Neuronal stem cell (in vitro differentiated cells): Measurements from ENCODE around the gene KNOP1.

Source experiments
- DNase-seq: peaks from one replicate; pipeline ENCODE4 v3.0.0-alpha.2; 2013; ENCODE audit warnings: low spot score
- H2AFZ ChIP-seq: one replicate; pipeline ENCODE4 v1.6.1; 2013; ENCODE audit warnings: mild to moderate bottlenecking, low read length, inconsistent platforms
- H2AK5ac ChIP-seq: 2 replicates; pipeline ENCODE4 v1.6.1; 2013; ENCODE audit warnings: low read depth, mild to moderate bottlenecking, inconsistent platforms, low read length, moderate library complexity, mixed read lengths
- H2BK120ac ChIP-seq: 2 replicates; pipeline ENCODE4 v1.6.1; 2013; ENCODE audit warnings: low read depth, mild to moderate bottlenecking, inconsistent platforms, low read length, moderate library complexity, mixed read lengths
- H2BK12ac ChIP-seq: one replicate; pipeline ENCODE4 v1.6.1; 2013; ENCODE audit warnings: low read length, inconsistent platforms
- H2BK15ac ChIP-seq: 2 replicates; pipeline ENCODE4 v1.6.1; 2013; ENCODE audit warnings: mild to moderate bottlenecking, low read length, inconsistent platforms, mixed read lengths
- H2BK5ac ChIP-seq: one replicate; pipeline ENCODE4 v1.6.1; 2013; ENCODE audit warnings: inconsistent platforms, mild to moderate bottlenecking, low read length, moderate library complexity
- H3K14ac ChIP-seq: one replicate; pipeline ENCODE4 v1.6.1; 2013; ENCODE audit warnings: low read length, inconsistent platforms
- H3K18ac ChIP-seq: 2 replicates; pipeline ENCODE4 v1.6.1; 2013; ENCODE audit warnings: low read length, inconsistent platforms
- H3K23ac ChIP-seq: 2 replicates; pipeline ENCODE4 v1.6.1; 2013; ENCODE audit warnings: low read depth, mild to moderate bottlenecking, mixed read lengths, low read length, inconsistent platforms; ENCODE audit not compliant: poor library complexity
- H3K27ac ChIP-seq: replicated peaks from 3 replicates; pipeline ENCODE4 v1.5.1; 2013; ENCODE audit warnings: low read length, inconsistent platforms
- H3K27me3 ChIP-seq, 3 experiments: 2 replicates each; pipeline ENCODE4 v1.6.1; 2013; ENCODE audit warnings: low read length in 3 of 3, mild to moderate bottlenecking in 2 of 3, inconsistent platforms in 1 of 3, low read depth in 1 of 3, mixed read lengths in 1 of 3, moderate library complexity in 1 of 3; ENCODE audit not compliant: control insufficient read depth in 3 of 3, insufficient read depth in 3 of 3
- H3K36me3 ChIP-seq, 2 donors: replicated peaks in 1 of 2; 2 replicates each; pipeline ENCODE4 v1.6.1; 2013; ENCODE audit warnings: low read length in 2 of 2; ENCODE audit not compliant: control insufficient read depth in 2 of 2, insufficient read depth in 2 of 2
- H3K4ac ChIP-seq: 2 replicates; pipeline ENCODE4 v1.6.1; 2013; ENCODE audit warnings: inconsistent platforms, mild to moderate bottlenecking, low read length, moderate library complexity
- H3K4me1 ChIP-seq, 2 donors: 1 replicate in 1 of 2; 2 replicates in 1 of 2; pipeline ENCODE4 v1.6.1; 2013; ENCODE audit warnings: low read length in 2 of 2, low read depth in 1 of 2; ENCODE audit not compliant: control insufficient read depth in 2 of 2, insufficient read depth in 1 of 2
- H3K4me2 ChIP-seq: one replicate; pipeline ENCODE4 v1.6.1; 2013; ENCODE audit warnings: mild to moderate bottlenecking, low read length, inconsistent platforms; ENCODE audit not compliant: insufficient read depth, poor library complexity, severe bottlenecking
- H3K4me3 ChIP-seq, 2 donors: 2 replicates each; pipeline ENCODE4 v1.5.1; 2013; ENCODE audit warnings: low read length in 2 of 2, mild to moderate bottlenecking in 2 of 2, inconsistent platforms in 1 of 2, moderate library complexity in 1 of 2
- H3K79me1 ChIP-seq: one replicate; pipeline ENCODE4 v1.6.1; 2013; ENCODE audit warnings: low read depth, mild to moderate bottlenecking, inconsistent platforms, low read length, moderate library complexity
- H3K9ac ChIP-seq: one replicate; pipeline ENCODE4 v1.6.1; 2013; ENCODE audit warnings: mild to moderate bottlenecking, low read depth, low read length, inconsistent platforms; ENCODE audit not compliant: poor library complexity
- H3K9me3 ChIP-seq, 2 donors: replicated peaks in 1 of 2; 2 replicates each; pipeline versions ENCODE3 to v1.6.1; 2013; ENCODE audit warnings: low read length in 2 of 2, mild to moderate bottlenecking in 2 of 2, inconsistent platforms in 1 of 2, low read depth in 1 of 2, mixed read lengths in 1 of 2, moderate library complexity in 1 of 2; ENCODE audit not compliant: control insufficient read depth in 2 of 2, insufficient read depth in 1 of 2
- H4K8ac ChIP-seq: one replicate; pipeline ENCODE4 v1.6.1; 2013; ENCODE audit warnings: low read depth, mild to moderate bottlenecking, inconsistent platforms, low read length, moderate library complexity
- H4K91ac ChIP-seq: one replicate; pipeline ENCODE4 v1.6.1; 2013; ENCODE audit warnings: low read length, low read depth, mild to moderate bottlenecking, inconsistent platforms; ENCODE audit not compliant: poor library complexity
- WGBS, 2 donors: extraction: QIAGEN DNeasy Blood & Tissue Kit; methylation state at CpG; one replicate each; pipeline ENCODE4 v1.1.7; 2013; ENCODE audit warnings: missing lambda C conversion rate in 2 of 2, mixed read lengths in 1 of 2; ENCODE audit not compliant: insufficient read length in 2 of 2, insufficient replicate concordance in 1 of 2; ENCODE audit errors: extremely low coverage in 2 of 2; 5-methylcytosine and 5-hydroxymethylcytosine counted together

KNOP1 gene

GRCh38 chr16:19712418-19713058, 5.5 kb downstream of the KNOP1 start:
- Histone ChIP-seq H3K36me3 (peaks cover 50 to 91% of the 10 kb centered on the region in 2 donors), H3K4me1 (peaks cover 7 to 35% of the 10 kb centered on the region in 2 donors), H3K9ac (no peak overlapping the region), H3K4ac (no peak overlapping the region), H3K9me3 (no peaks in the 10 kb centered on the region), H2BK120ac (no peak overlapping the region), H3K4me3 (no peak overlapping the region), H4K91ac (no peak overlapping the region), H2AK5ac (no peak overlapping the region), H2BK12ac (no peak overlapping the region), H3K27me3 (no peaks in the 10 kb centered on the region), H3K4me2 (no peak overlapping the region), H2BK5ac (no peak overlapping the region), H3K14ac (no peak overlapping the region), H3K23ac (no peak overlapping the region), H3K79me1 (peaks cover 32% of the 10 kb centered on the region), H4K8ac (no peak overlapping the region), H3K27ac (no peak overlapping the region), H2BK15ac (no peak overlapping the region), H2AFZ (no peak overlapping the region), H3K18ac (no peak overlapping the region)
- WGBS, 2 donors: no CpG with 5 or more reads among the region's 11 CpGs
- DNase-seq: no peak

GRCh38 chr16:19711643-19712042, 6.4 kb downstream of the KNOP1 start:
- Histone ChIP-seq H3K27ac (no peak overlapping the region), H4K91ac (no peak overlapping the region), H2BK120ac (no peak overlapping the region), H3K18ac (no peak overlapping the region), H2AK5ac (no peak overlapping the region), H2BK5ac (no peak overlapping the region), H2BK12ac (no peak overlapping the region), H2AFZ (no peak overlapping the region), H3K4me2 (no peak overlapping the region), H2BK15ac (no peak overlapping the region), H3K4me1 (peaks cover 7 to 35% of the 10 kb centered on the region in 2 donors), H3K4ac (no peak overlapping the region), H3K14ac (no peak overlapping the region), H3K23ac (no peak overlapping the region), H3K9me3 (no peaks in the 10 kb centered on the region), H3K79me1 (peaks cover 34% of the 10 kb centered on the region), H3K36me3 (peaks cover 53 to 100% of the 10 kb centered on the region in 2 donors), H3K27me3 (no peaks in the 10 kb centered on the region), H3K4me3 (no peak overlapping the region), H3K9ac (no peak overlapping the region), H4K8ac (no peak overlapping the region)
- no CpG with 5 or more reads among the region's 12 CpGs for WGBS, 2 donors
- DNase-seq: no peak

GRCh38 chr16:19710991-19711545, 7.0 kb downstream of the KNOP1 start:
- Histone ChIP-seq H3K18ac (no peak overlapping the region), H3K27ac (no peak overlapping the region), H3K79me1 (peaks cover 32% of the 10 kb centered on the region), H2BK15ac (no peak overlapping the region), H2AK5ac (no peak overlapping the region), H3K4ac (no peak overlapping the region), H3K9me3 (no peaks in the 10 kb centered on the region), H3K27me3 (no peaks in the 10 kb centered on the region), H3K14ac (no peak overlapping the region), H3K36me3 (peaks cover 54 to 100% of the 10 kb centered on the region in 2 donors), H2BK12ac (no peak overlapping the region), H2AFZ (no peak overlapping the region), H2BK120ac (no peak overlapping the region), H3K9ac (no peak overlapping the region), H4K91ac (no peak overlapping the region), H4K8ac (no peak overlapping the region), H2BK5ac (no peak overlapping the region), H3K4me1 (peaks cover 1 to 30% of the 10 kb centered on the region in 2 donors), H3K4me3 (no peak overlapping the region), H3K4me2 (no peak overlapping the region), H3K23ac (peak overlapping the region; percentile 52)
- no CpG with 5 or more reads among the region's 13 CpGs for WGBS, 2 donors
- DNase-seq: no peak

GRCh38 chr16:19710191-19710908, 7.7 kb downstream of the KNOP1 start:
- Histone ChIP-seq H2BK12ac (no peak overlapping the region), H3K4me3 (no peak overlapping the region), H2BK5ac (peak overlapping the region; percentile 11), H3K79me1 (peaks cover 30% of the 10 kb centered on the region), H3K27me3 (no peaks in the 10 kb centered on the region), H3K4ac (no peak overlapping the region), H3K4me1 (peaks cover 0 to 28% of the 10 kb centered on the region in 2 donors), H3K27ac (peak overlapping the region; percentile 58), H3K14ac (no peak overlapping the region), H2AK5ac (no peak overlapping the region), H3K4me2 (no peak overlapping the region), H3K18ac (peak overlapping the region; percentile 7), H3K9ac (peak overlapping the region; percentile 30), H2AFZ (no peak overlapping the region), H3K23ac (peak overlapping the region; percentile 29), H3K36me3 (peaks cover 60 to 100% of the 10 kb centered on the region in 2 donors), H3K9me3 (no peaks in the 10 kb centered on the region), H4K91ac (no peak overlapping the region), H2BK120ac (no peak overlapping the region), H2BK15ac (no peak overlapping the region), H4K8ac (no peak overlapping the region)
- no CpG with 5 or more reads among the region's 23 CpGs for WGBS, 2 donors
- DNase-seq: no peak
